ENCODE measurements around the gene CFAP74. TPM values are rescaled to one million over a fixed set of nuclear protein-coding genes. Genes with fewer than 3 reads are reported as not detected.

Gene CFAP74
- total RNA-seq, 3 donors from 2014 or later (not counting 1 experiment from before 2014, with no cell fraction given): not detected

GRCh38 chr1:1971017-1971416, 32.6 kb downstream of the CFAP74 start:
- Histone ChIP-seq H3K36me3 (ENCODE audit: control insufficient read depth, insufficient read depth, low read length) (no peaks in the 10 kb centered on the region), H3K27me3 (ENCODE audit: control insufficient read depth, insufficient read depth, low read length) (no peaks in the 10 kb centered on the region), H3K9me3 (ENCODE audit: control insufficient read depth, insufficient read depth, low read length) (no peaks in the 10 kb centered on the region), H3K4me3 (ENCODE audit: low read length) (no peak overlapping the region), H3K27ac (ENCODE audit: low read length) (no peak overlapping the region), H3K4me1 (ENCODE audit: control insufficient read depth, insufficient read depth, low read length) (no peaks in the 10 kb centered on the region)
- Mint-ChIP-seq H3K36me3 (no peaks in the 10 kb centered on the region), H3K27ac (no peak overlapping the region), H3K4me1 (no peaks in the 10 kb centered on the region), H3K27me3 (ENCODE audit: low read depth in 2 of 2) (peaks cover 0 to 7% of the 10 kb centered on the region in 2 donors), H3K4me3 (no peak overlapping the region), H3K9me3 (no peaks in the 10 kb centered on the region)
- TF ChIP-seq CTCF (IDR thresholded peaks at IDR 0.05): no peak
- no peak for DNase-seq
- intact Hi-C loops (cut with micrococcal nuclease): no loop called here
- peak in 1 of 3 donors; percentile 38 for ATAC-seq
- WGBS (ENCODE audit: insufficient coverage): 95% methylated on average over 17 of the region's 17 CpGs

- Histone ChIP-seq H3K9me3 (ENCODE audit: control insufficient read depth, insufficient read depth, low read length) (no peaks in the 10 kb centered on the region), H3K27ac (ENCODE audit: low read length) (no peak overlapping the region), H3K27me3 (ENCODE audit: control insufficient read depth, insufficient read depth, low read length) (no peaks in the 10 kb centered on the region), H3K4me1 (ENCODE audit: control insufficient read depth, insufficient read depth, low read length) (no peaks in the 10 kb centered on the region), H3K4me3 (ENCODE audit: low read length) (no peak overlapping the region), H3K36me3 (ENCODE audit: control insufficient read depth, insufficient read depth, low read length) (no peaks in the 10 kb centered on the region)
- DNase-seq (no peak), ATAC-seq (no peak)
- WGBS (ENCODE audit: insufficient coverage): 82% methylated on average over 29 of the region's 29 CpGs
- no peaks in the 10 kb centered on the region for H3K36me3 Mint-ChIP-seq
- TF ChIP-seq CTCF (IDR thresholded peaks at IDR 0.05): no peak
- H3K9me3 Mint-ChIP-seq: no peaks in the 10 kb centered on the region
- peaks cover 0 to 9% of the 10 kb centered on the region in 2 donors for H3K27me3 Mint-ChIP-seq (ENCODE audit: low read depth in 2 of 2)
- H3K4me3 Mint-ChIP-seq: no peak overlapping the region
- intact Hi-C loops (cut with micrococcal nuclease): no loop called here
- H3K4me1 Mint-ChIP-seq: no peaks in the 10 kb centered on the region
- H3K27ac Mint-ChIP-seq: no peak overlapping the region
These were observed 33.5 kb downstream of the CFAP74 start for GRCh38 chr1:1969953-1970716.

- intact Hi-C loops (cut with micrococcal nuclease): no loop called here
- H3K36me3 Mint-ChIP-seq: no peaks in the 10 kb centered on the region
- no peak for TF ChIP-seq CTCF (IDR thresholded peaks at IDR 0.05)
- WGBS (ENCODE audit: insufficient coverage): 80% methylated on average over 10 of the region's 10 CpGs
- no peaks in the 10 kb centered on the region for H3K9me3 Mint-ChIP-seq
- H3K27me3 Mint-ChIP-seq (ENCODE audit: low read depth in 2 of 2): peaks cover 0 to 9% of the 10 kb centered on the region in 2 donors
- H3K4me3 ChIP-seq (ENCODE audit: low read length): no peak overlapping the region
- no peaks in the 10 kb centered on the region for H3K36me3 ChIP-seq (ENCODE audit: control insufficient read depth, insufficient read depth, low read length)
- DNase-seq: no peak
- no peaks in the 10 kb centered on the region for H3K27me3 ChIP-seq (ENCODE audit: control insufficient read depth, insufficient read depth, low read length)
- no peaks in the 10 kb centered on the region for H3K4me1 Mint-ChIP-seq
- no peak overlapping the region for H3K27ac ChIP-seq (ENCODE audit: low read length)
- H3K4me3 Mint-ChIP-seq: no peak overlapping the region
- H3K9me3 ChIP-seq (ENCODE audit: control insufficient read depth, insufficient read depth, low read length): no peaks in the 10 kb centered on the region
- no peak for ATAC-seq
- H3K4me1 ChIP-seq (ENCODE audit: control insufficient read depth, insufficient read depth, low read length): no peaks in the 10 kb centered on the region
- H3K27ac Mint-ChIP-seq: no peak overlapping the region
These were observed 34.1 kb downstream of the CFAP74 start for GRCh38 chr1:1969505-1969900.
